NCI-H510A (cell line): ENCODE data around the gene CUEDC2.

Experiments used
- DNase-seq: peaks from one replicate; lab custom pipeline; 2025; lab: John Stamatoyannopoulos, UW

The CUEDC2 gene

DNA sequence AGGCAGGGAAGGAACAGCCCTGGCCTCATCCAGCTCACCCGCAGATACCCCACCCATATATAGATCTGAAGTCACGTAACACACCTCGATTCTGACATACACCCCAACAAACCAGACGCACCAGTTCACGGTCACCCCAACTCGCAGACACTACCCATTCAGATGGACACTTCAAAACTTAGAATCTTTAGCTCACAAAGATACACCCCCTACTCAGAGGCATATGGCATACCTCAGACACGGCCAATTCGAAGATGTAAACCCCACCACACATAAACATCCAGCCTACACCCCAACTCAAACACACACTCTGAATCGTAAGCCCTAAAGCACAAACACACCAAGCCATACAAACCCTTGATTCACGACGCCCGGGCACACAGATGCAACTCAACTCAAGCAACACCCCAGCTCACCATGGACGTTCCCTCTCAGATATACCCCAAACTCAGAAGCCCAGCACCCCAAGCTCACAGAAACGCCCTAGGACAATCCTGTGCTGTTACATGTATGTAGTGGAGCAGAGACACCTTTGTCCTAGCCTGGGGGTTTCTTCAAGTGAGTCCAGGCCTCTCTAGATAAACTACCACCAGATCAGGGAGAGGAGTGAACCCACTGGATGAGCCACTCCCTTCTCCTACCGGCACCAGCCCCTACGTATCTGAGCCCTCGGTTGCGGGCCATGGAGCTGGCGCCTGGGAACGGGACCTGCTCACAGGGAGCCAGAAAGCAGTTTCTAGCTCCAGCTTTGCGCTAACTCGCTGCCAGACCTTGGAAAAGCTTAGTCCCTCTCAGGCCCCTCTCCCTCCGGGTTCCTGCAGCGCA is 22.6 kb downstream of the CUEDC2 start:
- no peak for DNase-seq

DNA sequence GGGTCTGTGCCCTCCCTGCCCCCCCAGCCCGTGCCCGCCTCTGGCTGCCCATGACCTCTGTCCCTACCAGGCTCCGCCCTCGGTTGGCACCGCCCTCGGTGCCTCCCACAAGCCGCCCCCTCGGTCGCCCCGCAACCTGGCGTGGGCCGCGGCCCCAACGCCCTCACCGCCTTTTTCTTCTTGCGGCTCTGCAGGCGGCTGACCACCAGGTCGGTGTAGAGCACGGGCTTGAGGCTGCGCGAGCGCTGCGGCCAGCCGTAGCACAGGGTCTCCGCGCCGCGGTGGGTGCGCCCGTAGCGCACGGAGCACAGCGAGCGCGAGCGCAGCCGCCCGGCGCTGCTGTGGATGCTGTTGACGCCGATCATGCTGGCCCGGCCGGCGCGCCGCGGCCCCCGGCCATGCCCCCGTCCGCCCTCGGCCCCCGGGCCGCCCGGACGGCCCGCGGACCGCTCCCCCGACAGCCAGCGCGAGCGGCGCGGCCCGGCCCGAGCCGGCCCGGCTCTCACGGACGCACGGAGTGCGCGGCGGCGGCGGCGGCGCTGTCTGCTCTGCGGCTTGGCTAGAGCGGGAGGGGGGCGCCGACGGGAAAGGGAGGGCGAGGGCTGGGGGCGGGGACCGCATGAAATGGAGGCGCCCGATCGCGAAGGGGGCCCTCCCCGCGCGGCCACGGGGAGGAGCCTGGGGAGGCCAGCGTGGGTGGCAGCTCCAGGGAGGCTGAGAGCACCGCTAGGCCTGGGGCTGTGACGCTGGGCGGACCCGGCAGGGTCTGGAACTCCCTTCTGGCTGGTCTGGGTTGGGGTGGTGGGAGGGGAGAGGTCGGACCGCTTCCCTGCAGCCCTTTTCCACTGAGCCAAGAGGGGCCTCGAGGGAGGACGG is 23.4 kb downstream of the CUEDC2 start:
- DNase-seq: peak; percentile 15

DNA sequence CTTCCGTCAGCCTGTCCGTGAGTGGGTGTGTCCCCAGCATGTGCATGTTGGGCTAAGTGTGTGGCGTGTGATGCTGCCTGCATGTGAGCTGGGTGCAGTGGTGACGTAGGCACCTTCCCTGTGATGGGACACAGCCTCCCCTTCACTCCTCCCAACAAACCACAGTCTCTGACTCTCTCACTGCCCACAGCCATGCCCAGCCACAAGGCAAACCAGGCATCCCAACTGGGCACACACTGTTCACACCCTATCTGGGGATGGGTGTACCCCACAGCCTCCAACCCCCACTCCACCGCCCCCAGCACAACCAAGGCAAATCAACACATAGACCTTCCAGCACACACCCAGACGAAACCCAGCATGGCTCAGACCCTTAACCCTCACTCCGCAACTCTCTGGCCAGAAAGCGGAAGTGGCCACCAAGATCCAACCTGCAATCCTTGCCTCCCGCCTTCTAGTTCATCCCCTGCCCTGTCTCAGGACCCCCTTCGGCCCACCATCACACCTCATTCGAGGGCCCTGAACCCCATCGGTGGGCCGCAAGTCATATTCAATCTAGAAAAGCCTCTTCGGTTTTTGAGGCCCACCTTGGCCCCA is 24.1 kb downstream of the CUEDC2 start:
- no peak for DNase-seq

DNA sequence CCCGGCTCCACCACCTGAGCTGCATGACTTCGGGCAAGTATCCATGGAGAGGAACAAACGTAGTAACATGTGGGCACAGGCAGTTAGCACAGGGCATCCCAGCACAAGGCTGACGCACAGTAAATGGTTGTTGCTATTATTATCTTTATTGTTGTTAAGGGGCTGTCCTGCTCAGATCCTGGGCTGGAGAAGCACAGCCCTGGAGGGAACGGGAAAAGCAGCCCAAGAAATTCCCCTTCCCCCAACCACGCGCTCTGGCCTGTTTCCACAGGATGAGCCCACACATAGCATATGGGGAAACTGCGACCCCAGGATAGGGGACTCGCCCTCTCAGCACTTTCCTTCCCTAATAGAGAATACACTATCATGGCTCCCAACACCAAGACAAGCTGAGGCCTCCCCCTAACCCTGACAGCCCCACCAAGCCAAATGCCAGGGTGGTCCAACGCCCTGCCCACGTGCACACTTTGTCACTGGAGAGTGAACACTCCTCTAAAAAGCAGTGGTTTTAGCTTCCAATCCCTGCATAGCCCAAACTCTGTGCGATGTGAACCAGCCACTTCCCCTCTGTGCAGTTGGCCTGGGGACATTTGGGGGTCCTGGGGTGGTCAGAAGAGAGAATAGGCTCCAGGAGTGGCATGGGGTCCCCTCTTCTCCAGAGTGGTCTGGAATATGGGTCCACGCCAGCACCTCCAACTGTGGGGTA is 24.8 kb downstream of the CUEDC2 start:
- DNase-seq: no peak

DNA sequence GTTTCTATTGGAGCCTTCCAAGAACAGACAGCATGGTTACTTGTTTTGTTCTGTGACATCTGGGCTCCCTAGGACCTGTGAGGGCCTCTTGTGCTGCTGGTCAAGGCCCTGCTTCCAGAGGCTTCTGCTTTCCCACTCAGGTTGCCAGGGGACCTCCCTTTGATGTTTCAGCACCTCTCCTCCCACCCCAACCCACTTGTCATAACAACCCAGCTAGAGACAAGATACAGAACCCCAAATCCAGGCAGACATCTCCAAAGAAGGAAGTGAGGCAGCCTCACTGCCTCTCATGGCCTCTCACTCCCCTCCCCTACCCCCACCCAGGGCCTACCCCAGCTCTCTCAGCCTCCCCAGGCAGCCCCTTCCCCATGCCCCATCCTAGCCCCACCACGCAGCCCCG is 25.6 kb downstream of the CUEDC2 start:
- DNase-seq: no peak

DNA sequence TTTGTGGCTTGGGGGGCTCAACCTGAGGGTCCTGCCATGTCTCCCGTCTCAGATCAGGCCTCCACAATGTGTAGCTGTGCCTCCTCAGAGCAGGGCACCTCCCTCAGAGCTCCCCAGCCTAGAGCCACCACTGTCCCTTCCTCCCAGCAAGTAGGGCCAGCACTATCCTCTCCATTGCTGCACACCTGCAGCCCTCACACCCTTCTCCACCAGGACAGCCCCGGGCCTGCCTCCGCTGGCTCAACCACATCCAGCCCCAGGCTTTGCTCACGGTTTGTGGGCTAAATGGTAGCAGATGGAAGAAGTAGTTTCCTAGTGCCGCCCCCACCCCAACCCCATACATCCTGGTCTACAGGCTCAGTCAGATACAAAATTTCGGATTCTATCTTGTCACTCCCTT is 26.7 kb downstream of the CUEDC2 start:
- DNase-seq: no peak

DNA sequence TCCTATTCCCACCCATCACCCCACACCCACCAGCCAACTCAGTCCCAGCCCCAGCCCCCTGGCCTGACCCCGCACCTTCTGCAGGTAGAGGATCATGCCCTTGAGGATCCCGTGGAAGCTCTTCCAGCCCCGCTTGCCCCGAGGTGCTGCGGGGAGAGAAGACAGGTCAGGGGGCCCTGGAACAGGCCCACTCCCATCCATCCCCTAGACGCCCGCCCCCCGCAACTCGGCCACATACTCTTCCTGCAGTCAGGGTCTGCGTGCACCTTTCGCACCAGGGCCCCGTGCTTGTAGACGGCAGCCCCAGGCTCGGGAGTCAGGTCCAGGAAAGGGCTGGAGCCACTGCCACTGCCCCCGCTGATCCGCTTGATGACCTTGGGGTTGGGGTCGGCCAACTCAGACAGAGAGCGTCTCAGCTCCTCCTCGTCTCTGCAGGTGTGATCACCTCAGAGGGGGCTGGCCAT is 27.2 kb downstream of the CUEDC2 start:
- DNase-seq: no peak

DNA sequence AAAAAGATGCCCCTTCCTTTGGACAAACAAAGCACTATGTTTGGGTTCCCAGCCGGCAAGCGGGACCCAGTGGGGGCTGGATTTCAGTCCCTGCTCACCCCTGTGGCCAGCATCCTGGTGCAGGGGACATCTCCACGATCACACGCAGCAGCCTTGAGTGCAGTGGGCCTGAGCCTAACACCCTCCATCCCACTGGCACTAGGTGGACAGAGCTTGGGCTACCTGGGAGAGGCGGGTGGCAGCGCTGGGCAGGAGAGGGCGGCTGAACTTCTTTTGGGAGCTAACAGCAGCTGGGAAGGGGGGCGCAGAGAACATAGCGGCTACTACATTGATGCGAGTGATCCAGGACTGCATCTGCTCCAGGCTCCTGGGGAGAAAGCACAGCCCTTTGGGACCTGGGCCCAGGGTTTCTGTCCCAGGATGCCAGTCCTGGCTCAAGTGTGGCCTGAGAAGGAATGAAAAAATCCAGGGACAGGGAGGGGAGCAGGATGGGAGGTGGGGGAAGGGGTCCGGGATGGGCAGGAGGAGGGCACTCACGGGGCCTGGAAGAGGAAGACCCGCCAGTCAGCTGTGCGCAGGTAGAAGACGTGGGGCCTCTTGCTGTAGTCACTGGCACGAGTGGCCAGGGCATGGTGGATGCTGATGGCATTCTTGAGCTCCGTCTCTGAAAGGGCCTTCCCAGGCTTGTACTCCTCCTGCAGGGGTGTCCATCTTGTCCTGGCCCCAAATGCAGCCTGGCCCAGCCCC is 27.8 kb downstream of the CUEDC2 start:
- DNase-seq: no peak

DNA sequence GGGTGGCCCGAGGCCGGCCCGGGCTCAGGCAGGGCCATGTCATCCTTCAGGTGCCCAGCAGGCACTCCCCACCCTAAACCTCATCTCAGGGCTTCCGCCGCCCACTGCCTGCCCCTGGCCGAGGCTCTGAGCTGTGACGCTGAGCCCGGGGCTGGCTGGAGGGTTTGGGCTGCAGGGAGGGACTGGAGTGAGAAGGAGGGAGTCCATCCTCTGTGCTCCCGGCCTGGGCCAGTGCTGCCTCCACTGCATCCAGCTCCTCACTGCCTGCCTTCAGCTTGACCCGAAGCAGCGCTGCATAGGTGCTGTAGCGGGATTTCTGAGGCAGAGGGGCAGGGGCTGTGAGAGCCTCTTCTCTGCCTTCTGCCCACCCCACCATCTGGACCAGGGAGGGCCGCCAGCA is 29.3 kb downstream of the CUEDC2 start:
- no peak for DNase-seq

DNA sequence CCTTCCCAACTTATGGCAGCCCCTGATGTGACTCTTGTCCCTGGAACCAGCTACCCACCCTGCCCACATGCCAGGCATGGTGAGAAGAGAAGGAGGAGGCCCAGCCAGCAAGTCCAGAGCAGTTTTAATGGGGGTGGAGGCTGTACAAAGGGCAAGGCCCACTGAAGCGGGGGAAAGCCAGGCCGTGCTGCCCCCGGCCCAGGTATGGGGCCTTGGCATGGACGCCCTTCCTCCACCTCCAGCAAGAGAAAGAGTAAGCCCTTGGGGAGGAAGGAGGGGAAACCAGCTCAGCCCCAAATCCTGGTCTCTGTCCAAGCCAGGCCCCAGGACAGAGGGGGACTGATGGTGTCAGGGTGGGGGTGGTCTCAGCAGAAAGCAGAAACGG is 29.9 kb downstream of the CUEDC2 start:
- DNase-seq: no peak

DNA sequence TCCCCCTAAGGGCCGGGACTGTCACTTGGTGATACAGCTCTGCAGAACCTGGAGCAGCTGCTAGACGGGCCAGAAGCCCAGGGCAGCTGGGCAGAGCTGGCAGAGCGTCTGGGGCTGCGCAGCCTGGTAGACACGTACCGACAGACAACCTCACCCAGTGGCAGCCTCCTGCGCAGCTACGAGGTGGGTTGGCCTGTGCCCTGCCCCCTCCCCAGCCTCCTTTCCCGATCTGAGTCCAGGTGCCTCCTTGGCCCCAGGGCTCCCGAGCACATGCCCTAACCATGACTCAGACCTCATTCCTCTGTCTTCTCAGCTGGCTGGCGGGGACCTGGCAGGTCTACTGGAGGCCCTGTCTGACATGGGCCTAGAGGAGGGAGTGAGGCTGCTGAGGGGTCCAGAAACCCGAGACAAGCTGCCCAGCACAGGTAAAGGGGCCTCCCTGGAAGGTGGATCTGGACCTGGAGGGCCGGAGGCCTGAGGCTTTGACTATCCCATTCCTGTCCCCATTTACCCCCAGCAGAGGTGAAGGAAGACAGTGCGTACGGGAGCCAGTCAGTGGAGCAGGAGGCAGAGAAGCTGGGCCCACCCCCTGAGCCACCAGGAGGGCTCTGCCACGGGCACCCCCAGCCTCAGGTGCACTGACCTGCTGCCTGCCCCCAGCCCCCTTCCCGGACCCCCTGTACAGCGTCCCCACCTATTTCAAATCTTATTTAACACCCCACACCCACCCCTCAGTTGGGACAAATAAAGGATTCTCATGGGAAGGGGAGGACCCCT is 30.5 kb downstream of the CUEDC2 start:
- DNase-seq: no peak

DNA sequence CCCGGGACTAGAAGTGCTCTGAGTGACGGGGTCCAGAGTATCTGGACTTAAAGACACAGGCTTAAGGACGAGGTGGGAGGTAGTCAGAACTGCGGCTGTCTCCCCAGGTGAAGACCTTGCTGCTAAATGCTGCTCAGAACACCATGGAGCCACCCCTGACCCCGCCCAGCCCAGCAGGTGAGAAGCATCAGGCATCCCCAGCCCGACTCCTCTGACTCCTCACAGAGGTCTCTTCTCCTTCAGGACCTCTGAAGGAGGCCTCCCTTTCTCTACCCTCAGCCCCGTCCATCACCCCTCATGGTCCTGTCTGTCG is 31.1 kb downstream of the CUEDC2 start:
- DNase-seq: no peak

DNA sequence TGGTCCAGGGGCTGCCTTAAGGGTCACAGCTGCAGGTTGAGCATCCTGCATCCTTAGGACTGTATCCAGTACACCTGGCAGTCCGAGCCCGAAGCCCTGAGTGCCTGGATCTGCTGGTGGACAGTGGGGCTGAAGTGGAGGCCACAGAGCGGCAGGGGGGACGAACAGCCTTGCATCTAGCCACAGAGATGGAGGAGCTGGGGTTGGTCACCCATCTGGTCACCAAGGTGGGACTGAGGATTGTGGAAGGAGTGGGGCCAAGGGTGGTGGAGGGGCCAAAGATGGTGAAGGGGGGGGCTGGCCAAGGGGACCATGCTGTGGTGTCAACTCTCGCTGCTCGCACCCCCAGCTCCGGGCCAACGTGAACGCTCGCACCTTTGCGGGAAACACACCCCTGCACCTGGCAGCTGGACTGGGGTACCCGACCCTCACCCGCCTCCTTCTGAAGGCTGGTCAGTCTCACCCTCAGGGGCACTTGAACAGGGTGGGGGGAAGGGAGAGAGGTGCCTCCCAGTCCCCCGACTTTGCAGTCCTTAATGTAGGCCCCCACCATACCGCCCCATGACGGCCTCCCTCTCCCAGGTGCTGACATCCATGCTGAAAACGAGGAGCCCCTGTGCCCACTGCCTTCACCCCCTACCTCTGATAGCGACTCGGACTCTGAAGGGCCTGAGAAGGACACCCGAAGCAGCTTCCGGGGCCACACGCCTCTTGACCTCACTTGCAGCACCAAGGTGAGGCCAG is 31.6 kb downstream of the CUEDC2 start:
- no peak for DNase-seq

DNA sequence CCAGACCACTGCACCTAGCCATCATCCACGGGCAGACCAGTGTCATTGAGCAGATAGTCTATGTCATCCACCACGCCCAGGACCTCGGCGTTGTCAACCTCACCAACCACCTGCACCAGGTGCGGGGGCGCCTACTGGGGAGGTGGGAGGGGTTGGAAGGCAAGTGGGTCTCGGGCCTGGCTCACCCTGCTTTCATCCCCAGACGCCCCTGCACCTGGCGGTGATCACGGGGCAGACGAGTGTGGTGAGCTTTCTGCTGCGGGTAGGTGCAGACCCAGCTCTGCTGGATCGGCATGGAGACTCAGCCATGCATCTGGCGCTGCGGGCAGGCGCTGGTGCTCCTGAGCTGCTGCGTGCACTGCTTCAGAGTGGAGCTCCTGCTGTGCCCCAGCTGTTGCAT is 32.3 kb downstream of the CUEDC2 start:
- DNase-seq: peak; percentile 28

DNA sequence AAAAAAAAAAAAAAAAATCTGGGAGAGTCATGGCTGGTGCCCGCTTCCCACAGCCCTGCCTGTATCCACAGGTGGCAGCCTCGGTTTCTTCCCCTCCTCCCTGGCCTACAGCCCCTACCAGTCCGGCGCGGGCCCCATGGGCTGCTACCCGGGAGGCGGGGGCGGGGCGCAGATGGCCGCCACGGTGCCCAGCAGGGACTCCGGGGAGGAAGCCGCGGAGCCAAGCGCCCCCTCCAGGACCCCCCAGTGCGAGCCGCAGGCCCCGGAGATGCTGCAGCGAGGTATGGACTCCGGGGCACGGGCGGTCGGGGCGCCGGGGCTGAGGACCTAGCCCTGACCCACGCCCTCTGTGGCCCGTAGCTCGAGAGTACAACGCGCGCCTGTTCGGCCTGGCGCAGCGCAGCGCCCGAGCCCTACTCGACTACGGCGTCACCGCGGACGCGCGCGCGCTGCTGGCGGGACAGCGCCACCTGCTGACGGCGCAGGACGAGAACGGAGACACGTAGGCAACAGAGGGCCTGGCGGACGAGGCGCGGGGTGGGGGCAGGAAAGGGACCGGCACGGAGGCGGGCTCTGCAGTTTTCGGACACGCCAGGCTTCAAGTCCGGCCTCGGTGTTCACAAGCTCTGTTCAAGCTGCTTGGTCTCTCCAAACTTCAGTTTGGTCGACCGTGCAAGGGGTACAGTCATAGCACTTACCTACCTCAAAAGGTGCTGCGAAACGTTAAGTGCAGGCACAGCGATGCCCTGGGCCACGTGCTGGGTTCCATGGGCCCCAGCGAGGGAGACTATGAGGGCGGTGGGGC is 33.0 kb downstream of the CUEDC2 start:
- peak; percentile 76 for DNase-seq

DNA sequence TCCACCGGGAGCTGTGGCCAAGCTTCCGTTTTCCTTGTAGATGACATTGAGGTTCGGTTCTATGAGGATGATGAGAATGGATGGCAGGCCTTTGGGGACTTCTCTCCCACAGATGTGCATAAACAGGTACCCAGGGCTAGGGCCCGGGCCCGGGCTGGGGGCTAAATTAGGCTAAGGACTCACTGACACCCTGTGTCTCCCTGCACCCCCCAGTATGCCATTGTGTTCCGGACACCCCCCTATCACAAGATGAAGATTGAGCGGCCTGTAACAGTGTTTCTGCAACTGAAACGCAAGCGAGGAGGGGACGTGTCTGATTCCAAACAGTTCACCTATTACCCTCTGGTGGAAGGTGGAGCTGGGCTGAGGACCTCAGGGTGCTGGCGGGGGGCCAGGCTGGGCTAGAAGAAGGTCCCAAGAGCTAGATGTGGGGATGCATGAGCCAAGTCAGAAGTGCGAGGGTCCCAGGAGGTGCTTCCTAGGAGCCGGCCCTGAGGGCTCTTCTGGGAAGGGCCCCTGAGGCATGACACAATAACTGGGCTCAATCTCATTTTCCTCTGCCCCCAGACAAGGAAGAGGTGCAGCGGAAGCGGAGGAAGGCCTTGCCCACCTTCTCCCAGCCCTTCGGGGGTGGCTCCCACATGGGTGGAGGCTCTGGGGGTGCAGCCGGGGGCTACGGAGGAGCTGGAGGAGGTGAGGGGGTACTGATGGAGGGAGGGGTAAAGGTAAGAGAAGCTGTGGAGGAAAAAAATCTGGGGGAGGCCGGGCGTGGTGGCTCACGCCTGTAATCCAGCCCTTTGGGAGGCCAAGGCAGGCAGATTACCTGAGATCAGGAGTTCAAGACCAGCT is 34.0 kb downstream of the CUEDC2 start:
- no peak for DNase-seq

DNA sequence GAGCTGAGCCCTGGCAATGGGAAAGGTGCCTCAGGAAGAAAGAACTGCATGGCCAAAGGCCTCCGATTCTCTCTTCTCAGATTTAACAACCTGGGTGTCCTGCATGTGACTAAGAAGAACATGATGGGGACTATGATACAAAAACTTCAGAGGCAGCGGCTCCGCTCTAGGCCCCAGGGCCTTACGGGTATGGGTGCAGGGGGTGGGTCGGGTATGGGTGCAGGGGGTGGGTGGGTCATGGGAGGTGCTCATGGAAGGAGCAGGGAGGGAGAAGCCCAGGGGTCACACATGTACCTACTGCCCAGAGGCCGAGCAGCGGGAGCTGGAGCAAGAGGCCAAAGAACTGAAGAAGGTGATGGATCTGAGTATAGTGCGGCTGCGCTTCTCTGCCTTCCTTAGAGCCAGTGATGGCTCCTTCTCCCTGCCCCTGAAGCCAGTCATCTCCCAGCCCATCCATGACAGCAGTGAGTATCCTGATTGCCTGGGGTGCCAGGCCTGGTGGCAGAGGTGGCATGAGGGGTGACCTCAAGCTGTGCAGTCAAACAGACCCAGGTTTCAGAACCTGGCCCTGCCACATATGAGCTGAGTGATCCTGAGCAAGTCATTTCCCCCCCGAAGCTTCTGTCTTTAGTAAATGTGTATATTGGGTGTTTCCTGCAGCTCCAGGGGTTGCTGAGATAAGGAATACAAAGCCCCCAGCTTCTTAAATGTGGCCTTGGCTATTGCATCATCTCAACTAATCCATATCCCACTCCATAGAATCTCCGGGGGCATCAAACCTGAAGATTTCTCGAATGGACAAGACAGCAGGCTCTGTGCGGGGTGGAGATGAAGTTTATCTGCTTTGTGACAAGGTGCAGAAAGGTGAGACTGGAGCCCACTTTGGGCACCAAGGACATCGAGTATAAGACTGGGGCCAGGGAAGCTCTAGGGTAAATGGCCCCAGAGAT is 34.9 kb downstream of the CUEDC2 start:
- DNase-seq: no peak
